NB4 (cell line): ENCODE results near the gene OLFM2.
"Not testable (repeated sequence)": the region's sequence is repeated elsewhere in the genome, so short reads cannot be mapped to it uniquely, and the experiment has no call there.

Source experiments
- DNase-seq: peaks from one replicate; pipeline ENCODE4 v3.0.0; 2010; ENCODE audit warnings: low read depth
- H3K4me3 ChIP-seq: one replicate; pipeline ENCODE4 v1.5.1; 2011; ENCODE audit warnings: mild to moderate bottlenecking, low read depth, low read length, moderate library complexity
- MAX ChIP-seq: IDR thresholded peaks from 2 replicates; pipeline ENCODE4 v1.6.1; 2011; ENCODE audit warnings: low read depth, low read length
- MYC ChIP-seq: IDR thresholded peaks from 2 replicates; pipeline ENCODE4 v1.6.1; 2011; ENCODE audit warnings: low read depth, low read length
- POLR2A ChIP-seq: IDR thresholded peaks from 2 replicates; pipeline ENCODE4 v1.6.1; 2011; ENCODE audit warnings: mild to moderate bottlenecking; ENCODE audit not compliant: insufficient read length; ENCODE audit errors: extremely low read depth
- TF ChIP-seq, protein P1 (sequence below): IDR thresholded peaks from one replicate; pipeline ENCODE4 v1.5.1; 2012; ENCODE audit warnings: low read depth, low read length

The OLFM2 gene

DNA sequence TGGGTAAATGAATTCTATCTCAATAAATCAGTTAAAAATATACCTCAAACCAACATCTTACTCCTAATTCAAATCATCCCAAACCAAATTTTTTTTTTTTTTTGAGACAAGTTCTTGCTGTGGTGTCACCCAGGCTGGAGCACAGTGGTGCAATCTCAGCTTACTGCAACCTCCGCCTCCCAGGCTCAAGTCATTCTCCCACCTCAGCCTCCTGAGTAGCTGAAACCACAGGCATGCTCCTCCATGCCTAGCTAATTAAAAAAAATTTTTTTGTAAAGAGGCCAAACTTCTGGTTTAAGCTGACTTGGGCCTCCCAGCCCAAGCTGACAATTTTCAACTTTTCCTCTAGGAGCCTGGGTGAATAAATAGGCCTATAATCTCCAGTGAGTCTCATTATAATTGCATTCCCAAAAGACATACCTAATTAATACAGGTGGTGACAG lies 22.1 kb upstream of the OLFM2 start:
- no peak for DNase-seq
- H3K4me3 ChIP-seq: no peak overlapping the region
- TF ChIP-seq POLR2A: no peak
- no peak for TF ChIP-seq MAX
- TF ChIP-seq, protein P1, sequence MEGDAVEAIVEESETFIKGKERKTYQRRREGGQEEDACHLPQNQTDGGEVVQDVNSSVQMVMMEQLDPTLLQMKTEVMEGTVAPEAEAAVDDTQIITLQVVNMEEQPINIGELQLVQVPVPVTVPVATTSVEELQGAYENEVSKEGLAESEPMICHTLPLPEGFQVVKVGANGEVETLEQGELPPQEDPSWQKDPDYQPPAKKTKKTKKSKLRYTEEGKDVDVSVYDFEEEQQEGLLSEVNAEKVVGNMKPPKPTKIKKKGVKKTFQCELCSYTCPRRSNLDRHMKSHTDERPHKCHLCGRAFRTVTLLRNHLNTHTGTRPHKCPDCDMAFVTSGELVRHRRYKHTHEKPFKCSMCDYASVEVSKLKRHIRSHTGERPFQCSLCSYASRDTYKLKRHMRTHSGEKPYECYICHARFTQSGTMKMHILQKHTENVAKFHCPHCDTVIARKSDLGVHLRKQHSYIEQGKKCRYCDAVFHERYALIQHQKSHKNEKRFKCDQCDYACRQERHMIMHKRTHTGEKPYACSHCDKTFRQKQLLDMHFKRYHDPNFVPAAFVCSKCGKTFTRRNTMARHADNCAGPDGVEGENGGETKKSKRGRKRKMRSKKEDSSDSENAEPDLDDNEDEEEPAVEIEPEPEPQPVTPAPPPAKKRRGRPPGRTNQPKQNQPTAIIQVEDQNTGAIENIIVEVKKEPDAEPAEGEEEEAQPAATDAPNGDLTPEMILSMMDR: no peak
- no peak for TF ChIP-seq MYC

DNA sequence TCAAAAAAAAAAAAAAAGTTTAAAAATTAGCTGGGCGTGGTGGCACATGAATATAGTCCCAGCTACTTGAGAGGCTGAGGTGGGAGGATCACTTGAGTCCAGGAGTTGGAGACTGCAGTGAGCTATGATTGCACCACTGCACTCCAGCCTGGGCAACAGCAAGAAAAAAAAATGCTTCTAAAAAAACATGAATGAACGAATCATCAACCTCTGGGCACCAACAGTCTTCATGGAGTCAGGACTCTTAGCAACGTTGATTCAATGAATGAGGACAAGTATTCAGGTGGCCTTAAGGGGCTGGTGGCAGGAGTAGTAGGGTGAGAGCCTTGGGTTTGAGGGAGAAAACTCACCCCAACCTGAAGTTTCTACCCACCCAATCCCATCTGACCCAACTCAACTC lies 20.6 kb upstream of the OLFM2 start:
- H3K4me3 ChIP-seq: no peak overlapping the region
- no peak for DNase-seq
- TF ChIP-seq MYC: no peak
- no peak for TF ChIP-seq POLR2A
- TF ChIP-seq, protein P1: no peak
- TF ChIP-seq MAX: no peak

DNA sequence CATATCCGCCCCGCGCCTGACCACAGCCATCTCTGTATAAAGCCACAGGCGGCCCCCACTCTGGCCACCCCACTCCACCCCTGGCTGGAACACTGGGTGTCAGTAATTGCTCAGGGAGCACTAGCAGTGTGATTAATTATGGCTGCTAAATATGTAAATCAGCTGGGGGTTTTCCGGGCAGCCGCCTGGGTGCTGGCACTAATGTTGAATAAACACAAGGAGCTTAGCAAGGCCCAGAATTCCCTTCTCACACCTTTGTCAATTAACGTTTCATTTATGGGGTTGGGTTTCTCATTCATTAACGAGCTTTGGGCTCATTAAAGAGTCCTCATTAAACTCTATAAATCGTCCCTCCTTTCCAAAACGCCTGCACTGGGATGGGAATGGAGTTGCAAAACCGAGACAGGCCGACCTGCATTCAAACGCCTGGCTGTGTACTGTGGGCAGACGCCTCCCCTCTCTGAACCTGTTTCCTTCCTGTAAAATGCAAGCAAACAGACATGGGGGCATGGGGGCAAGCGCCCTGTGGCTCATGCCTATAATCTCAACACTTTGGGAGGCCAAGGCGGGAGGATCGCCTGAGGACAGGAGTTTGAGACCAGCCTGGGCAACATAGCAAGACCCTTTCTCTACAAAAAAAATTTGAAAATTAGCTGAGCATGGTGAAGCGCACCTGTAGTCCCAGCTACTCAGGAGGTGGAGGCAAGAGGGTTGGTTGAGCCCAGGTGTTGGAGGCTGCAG lies 17.7 kb upstream of the OLFM2 start:
- DNase-seq: no peak
- TF ChIP-seq MYC: no peak
- H3K4me3 ChIP-seq: no peak overlapping the region

DNA sequence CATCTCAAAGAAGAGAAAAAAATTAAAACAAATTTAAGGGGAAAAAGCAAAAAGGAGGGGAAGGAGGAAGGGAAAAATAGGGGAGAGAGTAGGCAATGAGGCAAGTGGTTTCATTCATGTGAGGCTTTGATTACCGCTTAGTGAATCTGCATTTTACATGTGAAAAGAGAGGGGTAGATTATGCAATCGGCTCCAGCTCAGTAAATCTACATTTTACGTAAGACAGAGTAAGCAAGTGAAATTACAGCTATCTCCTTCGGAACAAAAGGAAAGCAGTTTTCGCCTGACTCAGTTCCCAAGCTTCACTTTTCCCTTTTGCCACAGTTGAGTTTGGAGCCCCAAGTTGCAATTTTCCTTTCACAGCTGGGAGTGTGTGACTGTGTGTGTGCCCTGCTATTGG lies 16.0 kb upstream of the OLFM2 start:
- peak; percentile 56 for DNase-seq
- no peak overlapping the region for H3K4me3 ChIP-seq
- TF ChIP-seq POLR2A (no peak), MYC (no peak), MAX (no peak)
- TF ChIP-seq, protein P1: no peak

DNA sequence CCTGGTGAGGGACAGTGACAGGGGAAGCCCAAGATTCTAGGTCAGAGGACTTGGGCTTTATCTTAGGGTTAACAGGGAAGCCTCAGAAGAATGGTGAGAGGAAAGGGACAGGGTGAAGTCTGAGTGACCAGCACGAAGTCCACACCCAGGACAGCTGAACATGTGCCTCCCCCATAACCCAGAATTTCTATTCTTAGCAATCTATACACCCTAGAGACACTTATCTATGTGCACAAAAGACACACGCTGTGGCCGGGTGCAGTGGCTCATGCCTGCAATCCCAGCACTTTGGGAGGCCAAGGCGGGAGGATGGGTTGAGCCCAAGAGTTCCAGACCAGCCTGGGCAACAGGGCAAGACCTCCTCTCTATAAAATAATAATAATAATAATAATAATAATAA lies 11.1 kb upstream of the OLFM2 start:
- TF ChIP-seq MYC (no peak), MAX (no peak), POLR2A (no peak)
- TF ChIP-seq, protein P1: no peak
- no peak overlapping the region for H3K4me3 ChIP-seq
- no peak for DNase-seq

DNA sequence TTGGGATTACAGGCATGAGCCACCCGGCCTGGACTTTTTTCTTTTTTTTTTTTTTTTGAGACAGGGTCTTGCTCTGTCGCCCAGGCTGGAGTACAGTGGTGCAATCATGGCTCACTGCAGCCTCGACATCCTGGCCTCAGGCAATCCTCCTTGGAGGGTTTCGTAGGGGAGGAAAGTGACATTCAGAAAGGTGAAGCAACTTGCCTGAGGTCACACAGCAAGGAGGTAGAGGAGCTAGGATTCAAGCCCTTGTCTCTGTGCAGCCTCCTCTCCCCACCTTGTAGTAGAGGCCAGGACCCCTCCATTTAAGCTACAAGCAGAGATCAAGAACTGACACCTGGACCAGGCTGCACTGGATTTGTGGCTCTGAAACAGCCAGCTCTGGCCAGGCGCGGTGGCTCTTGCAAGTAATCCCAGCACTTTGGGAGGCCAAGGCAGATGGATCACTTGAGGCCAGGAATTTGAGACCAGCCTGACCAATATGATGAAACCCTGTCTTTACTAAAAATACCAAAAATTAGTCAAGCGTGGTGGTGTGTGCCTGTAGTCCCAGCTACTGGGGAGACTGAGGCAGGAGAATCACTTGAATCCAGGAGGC lies 10.3 kb upstream of the OLFM2 start:
- not testable (repeated sequence) for H3K4me3 ChIP-seq, DNase-seq
